K562 (cell line): Measurements from ENCODE around the gene BCL2L1. TPM values are rescaled to one million over a fixed set of nuclear protein-coding genes. Genes with fewer than 3 reads are reported as not detected.

Experiments
- ATAC-seq: fragments of 200-7000 bp; cut with Tn5 transposase; 3 replicates; pipeline ENCODE4 v1.9.1; 2020; ENCODE audit warnings: moderate library complexity
- BruUV-seq: library from RNA; stranded (reverse); fragments of 400-500 nt; replicated peaks from 2 replicates; lab custom pipeline; 2021; lab: Mats Ljungman, UMichigan
- CTCF ChIA-PET: fragments of 300-600 bp; formaldehyde crosslinking; extraction: SDS; loops from one replicate; lab custom pipeline; 2021; ENCODE audit warnings: low intra/inter-chr PET ratio; lab: Yijun Ruan, JAX
- POLR2A ChIA-PET: fragments of 300-600, 350-650 bp; sonication (Branson Sonifier 250); formaldehyde crosslinking; extraction: SDS; loops from one replicate; lab custom pipeline; 2021; ENCODE audit warnings: antibody characterized with exemption, inconsistent platforms; lab: Yijun Ruan, JAX
- DNase-seq, 4 experiments: peaks; one replicate each; pipeline versions ENCODE4 v3.0.0 to v3.0.0-alpha.2; 2011 to 2018; ENCODE audit warnings: low spot score in 3 of 4, mixed read lengths in 3 of 4; ENCODE audit errors: extremely low read depth in 1 of 4
- FAIRE-seq: peaks from 2 replicates; lab custom pipeline; 2011; peaks lifted over from hg19 to GRCh38; lab: Jason Lieb, UNC
- H2AFZ ChIP-seq: 2 replicates; pipeline ENCODE4 v1.6.0; 2011; ENCODE audit warnings: low read depth, low read length, control low read depth, inconsistent platforms
- H3K27ac ChIP-seq: fragments of 200-600 bp; 3 replicates; pipeline ENCODE4 v1.8.0; 2011; ENCODE audit warnings: low read depth, mild to moderate bottlenecking, control low read depth, inconsistent platforms, low read length, moderate library complexity, mixed read lengths; ENCODE audit errors: extremely low read depth
- H3K27me3 ChIP-seq, 2 experiments: fragments of 300-600 bp in 1 of 2; 2 replicates in 1 of 2; 3 replicates in 1 of 2; pipeline versions ENCODE4 v1.6.0 to v1.8.0; 2011; ENCODE audit warnings: inconsistent platforms in 2 of 2, low read length in 2 of 2, mild to moderate bottlenecking in 1 of 2, mixed read lengths in 1 of 2, moderate library complexity in 1 of 2; ENCODE audit not compliant: control insufficient read depth in 2 of 2, insufficient read depth in 2 of 2
- H3K36me3 ChIP-seq: fragments of 300-600 bp; 3 replicates; pipeline ENCODE4 v1.8.0; 2011; ENCODE audit warnings: mild to moderate bottlenecking, low read length, inconsistent platforms; ENCODE audit not compliant: control insufficient read depth, insufficient read depth
- H3K4me1 ChIP-seq, 2 experiments: fragments of 200-600 bp in 1 of 2; replicated peaks in 1 of 2; 2 replicates in 1 of 2; 3 replicates in 1 of 2; pipeline versions ENCODE4 v1.5.1 to v1.8.0; 2011; ENCODE audit warnings: inconsistent platforms in 2 of 2, low read length in 2 of 2, mild to moderate bottlenecking in 1 of 2, mixed read lengths in 1 of 2, moderate library complexity in 1 of 2; ENCODE audit not compliant: control insufficient read depth in 2 of 2, insufficient read depth in 2 of 2
- H3K4me2 ChIP-seq: 2 replicates; pipeline ENCODE4 v1.6.1; 2011; ENCODE audit warnings: low read length, control low read depth, inconsistent platforms, mixed read lengths; ENCODE audit not compliant: insufficient read depth
- H3K4me3 ChIP-seq: fragments of 200-600 bp; sonication (generic), shearing (Covaris generic); 2 replicates; pipeline ENCODE4 v1.5.1; 2016; ENCODE audit warnings: control low read depth, inconsistent platforms
- H3K79me2 ChIP-seq: fragments of 200-600 bp; 3 replicates; pipeline ENCODE4 v1.8.0; 2011; ENCODE audit warnings: low read length, inconsistent platforms; ENCODE audit not compliant: control insufficient read depth, insufficient read depth
- H3K9ac ChIP-seq, 2 experiments: 2 replicates each; pipeline versions ENCODE4 v1.6.0 to v1.6.1; 2011; ENCODE audit warnings: low read depth in 2 of 2, low read length in 2 of 2, control low read depth in 1 of 2, inconsistent platforms in 1 of 2, mild to moderate bottlenecking in 1 of 2, mixed read lengths in 1 of 2; ENCODE audit not compliant: insufficient read depth in 1 of 2
- H3K9me1 ChIP-seq: one replicate; pipeline ENCODE4 v1.6.0; 2011; ENCODE audit warnings: inconsistent platforms, mild to moderate bottlenecking, low read length, moderate library complexity; ENCODE audit not compliant: control insufficient read depth, insufficient read depth
- H3K9me3 ChIP-seq: replicated peaks from 2 replicates; pipeline ENCODE4 v1.5.1; 2011; ENCODE audit warnings: low read depth, low read length, inconsistent platforms; ENCODE audit not compliant: control insufficient read depth, insufficient read depth
- H4K20me1 ChIP-seq: replicated peaks from 2 replicates; pipeline ENCODE4 v1.6.1; 2011; ENCODE audit warnings: low read length, inconsistent platforms, mixed read lengths; ENCODE audit not compliant: control insufficient read depth, insufficient read depth
- MXI1 ChIP-seq: IDR thresholded peaks from 2 replicates; pipeline ENCODE4 v1.6.1; 2011; ENCODE audit warnings: low read depth, mild to moderate bottlenecking, improper control_type of control experiment, low read length
- POLR2A ChIP-seq: fragments of 450-650 bp; conservative IDR thresholded peaks from 2 replicates; pipeline ENCODE4 v1.6.1; 2016
- POLR2B ChIP-seq: fragments of 450-650 bp; IDR thresholded peaks from 2 replicates; pipeline ENCODE4 v1.6.1; 2018; ENCODE audit warnings: low read depth; ENCODE audit not compliant: partially characterized antibody
- TEAD4 ChIP-seq, 2 experiments: sonication (generic) in 1 of 2; formaldehyde crosslinking in 1 of 2; IDR thresholded peaks; 2 replicates each; pipeline versions ENCODE4 v1.6.1 to v1.8.0; 2012 to 2022; ENCODE audit warnings: borderline replicate concordance in 1 of 2, inconsistent platforms in 1 of 2, low read length in 1 of 2, mild to moderate bottlenecking in 1 of 2, missing genetic modification reagents in 1 of 2
- ZFP36 ChIP-seq: fragments of 150-350 bp; IDR thresholded peaks from 2 replicates; pipeline ENCODE4 v1.6.1; 2018; ENCODE audit warnings: low read length, low read depth; ENCODE audit not compliant: partially characterized antibody
- WGBS: fragments of 100-300 bp; shearing (Covaris generic); methylation state at CpG from one replicate; pipeline ENCODE4 v1.1.6; 2016; ENCODE audit warnings: low coverage, mixed read lengths; ENCODE audit not compliant: insufficient coverage; ENCODE audit errors: missing lambda C conversion rate; 5-methylcytosine and 5-hydroxymethylcytosine counted together
- in situ Hi-C: fragments of 300-500 bp; cut with MboI; formaldehyde crosslinking; loops from 4 replicates; pipeline ENCODE4 v1.15.0; 2018; ENCODE audit warnings: inconsistent platforms, mixed read lengths
- intact Hi-C: fragments of 100-400 bp; cut with micrococcal nuclease; formaldehyde crosslinking; loops from 2 replicates; pipeline ENCODE4 v1.14.2; 2022
- polyA plus RNA-seq, 8 experiments: library from polyadenylated mRNA; depleted of rRNA in 4 of 8; stranded (reverse) in 5 of 8; unstranded in 3 of 8; fragments of >200 nt; fragmentation: Nextera tagmentation in 2 of 8; fragmentation: Illumina TruSeq in 1 of 8; extraction: Ambion mirVana in 2 of 8; extraction: Trizol in 1 of 8; gene quantifications; 2 replicates each; pipeline versions ENCODE4 v1.2.1 to v1.2.3, GENCODE V29; 2011 to 2014; ENCODE audit warnings: inconsistent platforms in 1 of 8, missing spikeins in 1 of 8
- total RNA-seq, 7 experiments: library from RNA; depleted of rRNA in 6 of 7; stranded (reverse); fragments of >200 nt in 6 of 7; fragmentation: Illumina TruSeq in 2 of 7; extraction: Trizol in 2 of 7; gene quantifications; 2 replicates each; pipeline versions ENCODE4 v1.2.1 to v1.2.3, GENCODE V29; 2011 to 2021; ENCODE audit warnings: low replicate concordance in 1 of 7
- TF ChIP-seq, protein P1 (sequence below): fragments of 450-650 bp; IDR thresholded peaks from 2 replicates; pipeline ENCODE4 v1.6.1; 2016; ENCODE audit warnings: mild to moderate bottlenecking, moderate library complexity

BCL2L1 gene
- total and polyA plus RNA-seq, 9 of the 15 experiments (the other 6 are each of a cell fraction or from before 2014, with no cell fraction given), result 3.3 to 182 (median 120) TPM

DNA sequence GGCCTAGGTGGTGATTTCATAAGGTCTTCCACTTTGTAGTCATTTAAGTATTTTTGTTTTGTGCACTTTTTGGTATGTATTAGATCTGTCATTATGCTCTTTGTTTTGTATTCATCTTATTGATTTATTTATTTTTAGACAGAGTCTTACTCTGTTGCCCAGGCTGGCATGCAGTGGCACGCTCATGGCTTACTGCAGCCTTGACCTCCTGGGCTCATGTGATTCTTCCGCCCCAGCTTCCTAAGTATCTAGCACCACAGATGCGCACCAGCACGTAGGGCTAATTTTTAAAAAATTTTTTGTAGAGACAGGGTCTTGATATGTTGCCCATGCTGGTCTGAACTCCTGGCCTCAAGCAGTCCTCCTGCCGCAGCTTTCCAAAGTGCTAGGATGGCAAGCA is 47.0 kb upstream of the BCL2L1 start:
- BruUV-seq, result no TSS peak
- Histone ChIP-seq H3K9me1 (no peaks in the 10 kb centered on the region), H3K27me3 (no peaks in the 10 kb centered on the region), H3K79me2 (peaks cover 13% of the 10 kb centered on the region; the same call in 1 of the 3 replicates), H2AFZ (no peak overlapping the region), H3K4me1 (no peaks in the 10 kb centered on the region), H3K9ac (no peak overlapping the region), H3K4me2 (no peak overlapping the region), H4K20me1 (no peaks in the 10 kb centered on the region), H3K27ac (no peak overlapping the region), H3K9me3 (no peaks in the 10 kb centered on the region), H3K36me3 (peaks cover 87% of the 10 kb centered on the region), H3K4me3 (no peak overlapping the region)
- WGBS, result 98% methylated on average over 5 of the region's 5 CpGs
- ChIA-PET POLR2A (interaction anchor here (1.0 kb wide), 1 partner anchor 11 kb away, joined by 4 read pairs; no protein-coding TSS in a partner anchor), CTCF (no interaction called here)
- no peak for TF ChIP-seq ZFP36
- no peak for TF ChIP-seq POLR2A
- no peak for TF ChIP-seq TEAD4 (IDR thresholded peaks at IDR 0.05; ENCODE audit: low read length)
- no peak for TF ChIP-seq TEAD4 (CRISPR knock-in tag; IDR thresholded peaks at IDR 0.05; ENCODE audit: borderline replicate concordance)
- TF ChIP-seq POLR2B, result no peak
- no peak for TF ChIP-seq MXI1
- TF ChIP-seq, protein P1, sequence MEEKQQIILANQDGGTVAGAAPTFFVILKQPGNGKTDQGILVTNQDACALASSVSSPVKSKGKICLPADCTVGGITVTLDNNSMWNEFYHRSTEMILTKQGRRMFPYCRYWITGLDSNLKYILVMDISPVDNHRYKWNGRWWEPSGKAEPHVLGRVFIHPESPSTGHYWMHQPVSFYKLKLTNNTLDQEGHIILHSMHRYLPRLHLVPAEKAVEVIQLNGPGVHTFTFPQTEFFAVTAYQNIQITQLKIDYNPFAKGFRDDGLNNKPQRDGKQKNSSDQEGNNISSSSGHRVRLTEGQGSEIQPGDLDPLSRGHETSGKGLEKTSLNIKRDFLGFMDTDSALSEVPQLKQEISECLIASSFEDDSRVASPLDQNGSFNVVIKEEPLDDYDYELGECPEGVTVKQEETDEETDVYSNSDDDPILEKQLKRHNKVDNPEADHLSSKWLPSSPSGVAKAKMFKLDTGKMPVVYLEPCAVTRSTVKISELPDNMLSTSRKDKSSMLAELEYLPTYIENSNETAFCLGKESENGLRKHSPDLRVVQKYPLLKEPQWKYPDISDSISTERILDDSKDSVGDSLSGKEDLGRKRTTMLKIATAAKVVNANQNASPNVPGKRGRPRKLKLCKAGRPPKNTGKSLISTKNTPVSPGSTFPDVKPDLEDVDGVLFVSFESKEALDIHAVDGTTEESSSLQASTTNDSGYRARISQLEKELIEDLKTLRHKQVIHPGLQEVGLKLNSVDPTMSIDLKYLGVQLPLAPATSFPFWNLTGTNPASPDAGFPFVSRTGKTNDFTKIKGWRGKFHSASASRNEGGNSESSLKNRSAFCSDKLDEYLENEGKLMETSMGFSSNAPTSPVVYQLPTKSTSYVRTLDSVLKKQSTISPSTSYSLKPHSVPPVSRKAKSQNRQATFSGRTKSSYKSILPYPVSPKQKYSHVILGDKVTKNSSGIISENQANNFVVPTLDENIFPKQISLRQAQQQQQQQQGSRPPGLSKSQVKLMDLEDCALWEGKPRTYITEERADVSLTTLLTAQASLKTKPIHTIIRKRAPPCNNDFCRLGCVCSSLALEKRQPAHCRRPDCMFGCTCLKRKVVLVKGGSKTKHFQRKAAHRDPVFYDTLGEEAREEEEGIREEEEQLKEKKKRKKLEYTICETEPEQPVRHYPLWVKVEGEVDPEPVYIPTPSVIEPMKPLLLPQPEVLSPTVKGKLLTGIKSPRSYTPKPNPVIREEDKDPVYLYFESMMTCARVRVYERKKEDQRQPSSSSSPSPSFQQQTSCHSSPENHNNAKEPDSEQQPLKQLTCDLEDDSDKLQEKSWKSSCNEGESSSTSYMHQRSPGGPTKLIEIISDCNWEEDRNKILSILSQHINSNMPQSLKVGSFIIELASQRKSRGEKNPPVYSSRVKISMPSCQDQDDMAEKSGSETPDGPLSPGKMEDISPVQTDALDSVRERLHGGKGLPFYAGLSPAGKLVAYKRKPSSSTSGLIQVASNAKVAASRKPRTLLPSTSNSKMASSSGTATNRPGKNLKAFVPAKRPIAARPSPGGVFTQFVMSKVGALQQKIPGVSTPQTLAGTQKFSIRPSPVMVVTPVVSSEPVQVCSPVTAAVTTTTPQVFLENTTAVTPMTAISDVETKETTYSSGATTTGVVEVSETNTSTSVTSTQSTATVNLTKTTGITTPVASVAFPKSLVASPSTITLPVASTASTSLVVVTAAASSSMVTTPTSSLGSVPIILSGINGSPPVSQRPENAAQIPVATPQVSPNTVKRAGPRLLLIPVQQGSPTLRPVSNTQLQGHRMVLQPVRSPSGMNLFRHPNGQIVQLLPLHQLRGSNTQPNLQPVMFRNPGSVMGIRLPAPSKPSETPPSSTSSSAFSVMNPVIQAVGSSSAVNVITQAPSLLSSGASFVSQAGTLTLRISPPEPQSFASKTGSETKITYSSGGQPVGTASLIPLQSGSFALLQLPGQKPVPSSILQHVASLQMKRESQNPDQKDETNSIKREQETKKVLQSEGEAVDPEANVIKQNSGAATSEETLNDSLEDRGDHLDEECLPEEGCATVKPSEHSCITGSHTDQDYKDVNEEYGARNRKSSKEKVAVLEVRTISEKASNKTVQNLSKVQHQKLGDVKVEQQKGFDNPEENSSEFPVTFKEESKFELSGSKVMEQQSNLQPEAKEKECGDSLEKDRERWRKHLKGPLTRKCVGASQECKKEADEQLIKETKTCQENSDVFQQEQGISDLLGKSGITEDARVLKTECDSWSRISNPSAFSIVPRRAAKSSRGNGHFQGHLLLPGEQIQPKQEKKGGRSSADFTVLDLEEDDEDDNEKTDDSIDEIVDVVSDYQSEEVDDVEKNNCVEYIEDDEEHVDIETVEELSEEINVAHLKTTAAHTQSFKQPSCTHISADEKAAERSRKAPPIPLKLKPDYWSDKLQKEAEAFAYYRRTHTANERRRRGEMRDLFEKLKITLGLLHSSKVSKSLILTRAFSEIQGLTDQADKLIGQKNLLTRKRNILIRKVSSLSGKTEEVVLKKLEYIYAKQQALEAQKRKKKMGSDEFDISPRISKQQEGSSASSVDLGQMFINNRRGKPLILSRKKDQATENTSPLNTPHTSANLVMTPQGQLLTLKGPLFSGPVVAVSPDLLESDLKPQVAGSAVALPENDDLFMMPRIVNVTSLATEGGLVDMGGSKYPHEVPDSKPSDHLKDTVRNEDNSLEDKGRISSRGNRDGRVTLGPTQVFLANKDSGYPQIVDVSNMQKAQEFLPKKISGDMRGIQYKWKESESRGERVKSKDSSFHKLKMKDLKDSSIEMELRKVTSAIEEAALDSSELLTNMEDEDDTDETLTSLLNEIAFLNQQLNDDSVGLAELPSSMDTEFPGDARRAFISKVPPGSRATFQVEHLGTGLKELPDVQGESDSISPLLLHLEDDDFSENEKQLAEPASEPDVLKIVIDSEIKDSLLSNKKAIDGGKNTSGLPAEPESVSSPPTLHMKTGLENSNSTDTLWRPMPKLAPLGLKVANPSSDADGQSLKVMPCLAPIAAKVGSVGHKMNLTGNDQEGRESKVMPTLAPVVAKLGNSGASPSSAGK, result no peak
- in situ Hi-C loops, result no loop called here
- intact Hi-C loops, result no loop called here
- ATAC-seq (no peak), FAIRE-seq (no peak), DNase-seq (no peak)
